Ectodermal cell (in vitro differentiated cells): ENCODE measurements around the gene RAPH1.

Experiments
- H3K27ac ChIP-seq: 2 replicates; pipeline ENCODE4 v1.7.0; 2013; ENCODE audit warnings: mild to moderate bottlenecking, low read depth, low read length; ENCODE audit not compliant: insufficient read depth, poor library complexity, severe bottlenecking
- H3K27me3 ChIP-seq: 2 replicates; pipeline ENCODE4 v1.7.0; 2013; ENCODE audit warnings: mild to moderate bottlenecking, low read length; ENCODE audit not compliant: insufficient read depth, control insufficient read depth, poor library complexity, severe bottlenecking
- H3K36me3 ChIP-seq: one replicate; pipeline ENCODE4 v1.7.0; 2013; ENCODE audit warnings: low read length; ENCODE audit not compliant: control insufficient read depth, insufficient read depth
- H3K4me1 ChIP-seq: one replicate; pipeline ENCODE4 v1.7.0; 2013; ENCODE audit warnings: low read length; ENCODE audit not compliant: control insufficient read depth, insufficient read depth
- H3K4me3 ChIP-seq: 2 replicates; pipeline ENCODE4 v1.7.0; 2013; ENCODE audit warnings: low read depth, low read length, control low read depth; ENCODE audit not compliant: insufficient read depth
- H3K9me3 ChIP-seq: 2 replicates; pipeline ENCODE4 v1.7.0; 2013; ENCODE audit warnings: mild to moderate bottlenecking, low read length, moderate library complexity; ENCODE audit not compliant: control insufficient read depth
- WGBS, 2 experiments: methylation state at CpG; one replicate each; pipeline ENCODE4 v1.1.7; 2013; ENCODE audit warnings: missing lambda C conversion rate in 2 of 2; 5-methylcytosine and 5-hydroxymethylcytosine counted together

Gene RAPH1

GRCh38 chr2:203569677-203570316 lies 34.7 kb upstream of the RAPH1 start:
- H3K36me3 ChIP-seq = no peaks in the 10 kb centered on the region
- 92 to 95% methylated on average over 8 of the region's 8 CpGs for WGBS, 2 experiments
- H3K4me1 ChIP-seq = no peaks in the 10 kb centered on the region
- no peaks in the 10 kb centered on the region for H3K27me3 ChIP-seq
- no peak overlapping the region for H3K4me3 ChIP-seq
- no peak overlapping the region for H3K27ac ChIP-seq
- H3K9me3 ChIP-seq = no peaks in the 10 kb centered on the region

- H3K36me3 ChIP-seq = no peaks in the 10 kb centered on the region
- H3K27ac ChIP-seq = no peak overlapping the region
- no peak overlapping the region for H3K4me3 ChIP-seq
- 79 to 100% methylated on average over 1 of the region's 1 CpG for WGBS, 2 experiments
- H3K9me3 ChIP-seq = no peaks in the 10 kb centered on the region
- no peaks in the 10 kb centered on the region for H3K27me3 ChIP-seq
- H3K4me1 ChIP-seq = no peaks in the 10 kb centered on the region
Observed at GRCh38 chr2:203567691-203568090, 32.6 kb upstream of the RAPH1 start.

DNA sequence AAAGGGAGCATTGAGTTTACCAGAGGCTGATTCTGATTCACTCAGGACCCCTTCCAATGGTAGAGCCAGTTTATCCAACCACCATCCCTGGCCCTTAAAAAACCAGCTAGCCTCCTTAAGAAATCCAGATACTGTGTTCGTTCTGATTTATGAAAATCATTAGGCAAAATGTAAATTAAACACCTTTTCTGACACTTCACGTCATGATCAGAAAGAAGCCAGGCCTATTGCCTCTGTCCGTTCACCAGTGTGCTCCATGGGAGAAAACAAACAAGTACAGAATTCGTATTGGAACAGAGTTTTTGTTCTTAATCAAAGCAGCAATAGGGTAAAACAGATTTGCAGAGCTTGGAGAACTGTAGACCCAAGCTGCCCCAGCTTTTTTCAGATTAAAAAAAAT lies 31.1 kb upstream of the RAPH1 start:
- H3K4me3 ChIP-seq = no peak overlapping the region
- H3K27ac ChIP-seq = no peak overlapping the region
- no peaks in the 10 kb centered on the region for H3K27me3 ChIP-seq
- H3K9me3 ChIP-seq = no peaks in the 10 kb centered on the region
- no peaks in the 10 kb centered on the region for H3K36me3 ChIP-seq
- H3K4me1 ChIP-seq = no peaks in the 10 kb centered on the region
- 93 to 96% methylated on average over 4 of the region's 4 CpGs for WGBS, 2 experiments

DNA sequence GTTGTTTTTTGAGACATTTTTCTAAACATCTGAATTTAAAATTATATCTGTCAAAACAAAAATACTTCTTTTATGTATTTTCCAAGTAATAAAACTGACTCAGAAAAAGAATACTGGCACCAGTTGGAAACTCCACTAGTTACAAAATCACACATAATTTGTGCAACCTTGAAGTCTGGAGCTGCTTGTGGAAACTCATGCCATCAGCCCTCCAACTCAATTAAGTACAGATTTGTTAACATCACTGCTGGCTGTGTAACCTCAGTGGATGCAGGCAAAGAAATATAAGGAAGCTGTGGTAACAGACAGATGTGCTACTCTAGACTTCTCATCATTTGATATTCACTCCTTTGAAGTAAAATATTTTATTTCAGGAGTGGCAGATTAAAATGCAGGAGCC lies 30.0 kb upstream of the RAPH1 start:
- Histone ChIP-seq H3K36me3 (no peaks in the 10 kb centered on the region), H3K4me3 (no peak overlapping the region), H3K27ac (no peak overlapping the region), H3K27me3 (no peaks in the 10 kb centered on the region), H3K9me3 (no peaks in the 10 kb centered on the region), H3K4me1 (no peaks in the 10 kb centered on the region)

DNA sequence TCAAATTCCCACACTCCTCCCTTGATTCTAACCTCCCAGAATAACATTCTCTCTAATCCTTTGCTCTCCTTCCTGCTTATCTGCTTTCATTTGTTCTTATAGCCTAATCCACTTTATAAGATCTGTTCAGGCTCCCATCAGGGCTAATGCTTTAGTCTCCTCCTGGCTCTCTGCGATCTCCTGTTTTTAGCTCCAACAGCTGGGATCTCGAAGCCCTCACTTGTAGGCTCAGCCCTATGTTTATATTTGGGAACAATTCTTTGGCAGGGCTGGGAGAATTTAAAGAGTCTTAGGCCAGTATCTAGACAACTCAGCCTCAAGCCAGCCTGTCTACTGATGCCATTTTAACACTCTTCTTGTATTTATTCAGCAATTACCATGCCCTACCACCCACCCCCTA lies 27.2 kb upstream of the RAPH1 start:
- H3K36me3 ChIP-seq = no peaks in the 10 kb centered on the region
- H3K27ac ChIP-seq = no peak overlapping the region
- 92 to 93% methylated on average over 2 of the region's 2 CpGs for WGBS, 2 experiments
- H3K4me1 ChIP-seq = no peaks in the 10 kb centered on the region
- H3K9me3 ChIP-seq = no peaks in the 10 kb centered on the region
- no peak overlapping the region for H3K4me3 ChIP-seq
- H3K27me3 ChIP-seq = no peaks in the 10 kb centered on the region

- H3K4me1 ChIP-seq = no peaks in the 10 kb centered on the region
- WGBS, 2 experiments = 100% methylated on average over 1 of the region's 1 CpG; no CpG with 5 or more reads in 1 of the 2 experiments
Observed at GRCh38 chr2:203559641-203560040, 24.5 kb upstream of the RAPH1 start.

GRCh38 chr2:203553784-203554183 lies 18.7 kb upstream of the RAPH1 start:
- H3K4me3 ChIP-seq = no peak overlapping the region
- WGBS, 2 experiments = 82 to 93% methylated on average over 1 of the region's 1 CpG
- no peak overlapping the region for H3K27ac ChIP-seq
- H3K4me1 ChIP-seq = no peaks in the 10 kb centered on the region
- H3K9me3 ChIP-seq = no peaks in the 10 kb centered on the region
- no peaks in the 10 kb centered on the region for H3K27me3 ChIP-seq
- no peaks in the 10 kb centered on the region for H3K36me3 ChIP-seq

More at GRCh38 chr2:203559641-203560040, 24.5 kb upstream of the RAPH1 start:
- H3K27ac ChIP-seq = no peak overlapping the region
- H3K9me3 ChIP-seq = no peaks in the 10 kb centered on the region
- H3K36me3 ChIP-seq = no peaks in the 10 kb centered on the region
- H3K4me3 ChIP-seq = no peak overlapping the region
- no peaks in the 10 kb centered on the region for H3K27me3 ChIP-seq

GRCh38 chr2:203551778-203552177 lies 16.7 kb upstream of the RAPH1 start:
- Histone ChIP-seq H3K9me3 (no peaks in the 10 kb centered on the region), H3K4me3 (no peak overlapping the region), H3K36me3 (no peaks in the 10 kb centered on the region), H3K27me3 (no peaks in the 10 kb centered on the region), H3K27ac (no peak overlapping the region), H3K4me1 (no peaks in the 10 kb centered on the region)
- 97 to 98% methylated on average over 3 of the region's 3 CpGs for WGBS, 2 experiments

DNA sequence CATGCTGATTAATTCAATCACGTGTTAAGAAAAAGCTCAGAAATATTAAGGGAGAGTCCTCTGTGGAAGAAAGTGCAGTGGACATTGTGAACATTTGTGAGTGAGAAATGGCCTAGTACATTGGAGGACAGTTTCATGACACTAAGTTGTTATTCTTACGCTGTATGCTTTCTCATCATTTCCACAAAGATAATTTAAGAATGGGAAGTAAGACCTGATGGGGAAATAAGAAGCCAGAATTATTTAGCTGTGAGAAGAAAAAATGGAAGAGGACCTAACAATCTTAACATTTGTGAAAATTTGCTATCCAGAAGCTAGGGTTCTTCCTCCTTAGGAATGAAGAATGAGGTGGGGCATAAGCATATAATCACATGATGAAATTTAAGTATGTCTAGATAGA lies 15.2 kb upstream of the RAPH1 start:
- no peak overlapping the region for H3K27ac ChIP-seq
- H3K4me1 ChIP-seq = no peaks in the 10 kb centered on the region
- H3K9me3 ChIP-seq = no peaks in the 10 kb centered on the region
- H3K4me3 ChIP-seq = no peak overlapping the region
- no peaks in the 10 kb centered on the region for H3K27me3 ChIP-seq
- 95 to 100% methylated on average over 1 to 2 of the region's 2 CpGs for WGBS, 2 experiments
- no peaks in the 10 kb centered on the region for H3K36me3 ChIP-seq

DNA sequence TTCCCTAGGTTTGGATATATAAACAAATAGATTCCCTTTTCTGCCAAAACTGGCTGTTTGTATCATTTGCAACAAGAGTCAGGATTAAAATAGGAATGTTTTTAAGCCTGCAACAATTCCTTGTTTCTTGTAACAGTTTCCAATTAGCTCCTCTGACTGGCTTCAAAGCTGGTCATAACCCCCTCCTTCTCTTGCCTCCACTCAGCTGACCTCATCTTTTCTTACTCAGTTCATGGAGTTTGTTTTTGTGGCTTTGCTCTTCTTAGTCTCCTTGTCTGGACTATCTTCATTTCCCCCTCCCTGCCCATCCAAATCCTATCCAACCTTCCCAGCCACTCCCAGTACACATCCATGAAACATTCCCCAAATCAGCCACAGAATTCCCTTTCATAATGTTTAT lies 14.3 kb upstream of the RAPH1 start:
- Histone ChIP-seq H3K27me3 (no peaks in the 10 kb centered on the region), H3K4me3 (no peak overlapping the region), H3K9me3 (no peaks in the 10 kb centered on the region), H3K36me3 (no peaks in the 10 kb centered on the region), H3K27ac (no peak overlapping the region), H3K4me1 (no peaks in the 10 kb centered on the region)

- no peak overlapping the region for H3K27ac ChIP-seq
- H3K36me3 ChIP-seq = no peaks in the 10 kb centered on the region
- no peaks in the 10 kb centered on the region for H3K4me1 ChIP-seq
- no peaks in the 10 kb centered on the region for H3K9me3 ChIP-seq
- no peak overlapping the region for H3K4me3 ChIP-seq
- no peaks in the 10 kb centered on the region for H3K27me3 ChIP-seq
Observed at GRCh38 chr2:203548887-203549286, 13.8 kb upstream of the RAPH1 start.
